Testis (tissue), 3 donors: ENCODE data around the gene TPCN1. TPM values are rescaled to one million over a fixed set of nuclear protein-coding genes. Genes with fewer than 3 reads are reported as not detected.
A peak's percentile ranks its signal among the peaks of the same experiment; 100 is the strongest.

Experiments used
- DNase-seq: peaks from one replicate; pipeline ENCODE4 v3.0.0-alpha.2; 2019
- H3K27ac ChIP-seq, 2 donors: fragments of 200-600 bp; sonication (generic); one replicate each; pipeline ENCODE4 v1.5.1; 2019
- H3K27me3 ChIP-seq: fragments of 200-600 bp; sonication (generic); one replicate; pipeline ENCODE4 v1.5.1; 2019
- H3K36me3 ChIP-seq: fragments of 200-600 bp; sonication (generic); one replicate; pipeline ENCODE4 v1.5.1; 2017; ENCODE audit warnings: low read depth; ENCODE audit errors: missing control alignments
- H3K4me1 ChIP-seq: fragments of 200-600 bp; sonication (generic); one replicate; pipeline ENCODE4 v1.5.1; 2019
- H3K4me3 ChIP-seq, 2 donors: fragments of 200-600 bp; sonication (generic); one replicate each; pipeline ENCODE4 v1.5.1; 2017 to 2019
- H3K9me3 ChIP-seq: fragments of 200-600 bp; sonication (generic); one replicate; pipeline ENCODE4 v1.5.1; 2017
- CTCF ChIP-seq, 3 experiments: fragments of 450-650 bp in 2 of 3; fragments of 200-600 bp in 1 of 3; sonication (generic) in 1 of 3; IDR thresholded peaks; one replicate each; pipeline ENCODE4 v1.5.1; 2016 to 2019; ENCODE audit warnings: antibody characterized with exemption in 3 of 3, mild to moderate bottlenecking in 2 of 3, moderate library complexity in 1 of 3
- POLR2A ChIP-seq: fragments of 450-650 bp; IDR thresholded peaks from one replicate; pipeline ENCODE4 v1.6.1; 2017; ENCODE audit warnings: antibody characterized with exemption, mild to moderate bottlenecking, moderate library complexity
- WGBS, 2 donors: methylation state at CpG; one replicate each; pipeline ENCODE4 v1.1.5; 2018; 5-methylcytosine and 5-hydroxymethylcytosine counted together
- intact Hi-C: fragments of 100-400 bp; cut with DNase I; formaldehyde crosslinking; loops from one replicate; pipeline ENCODE4 v1.15.1; 2023; ENCODE audit warnings: low total_unique reads
- polyA plus RNA-seq: library from polyadenylated mRNA; stranded (reverse); fragments of 350-450 nt; fragmentation: Illumina TruSeq; extraction: RNeasy Lipid Tissue Mini Kit (QIAGEN cat#74804); gene quantifications from one replicate; pipeline ENCODE4 v1.2.3, GENCODE V29; 2014; ENCODE audit warnings: low read depth, low replicate concordance; ENCODE audit not compliant: insufficient read depth
- total RNA-seq, 2 donors: library from RNA; depleted of rRNA; stranded (reverse); fragments of >200 nt; gene quantifications; one replicate each; pipeline ENCODE4 v1.2.3, GENCODE V29; 2016

TPCN1 gene
- total and polyA plus RNA-seq, 3 donors from 2014 or later, result 33.4 to 73.0 (median 48.7) TPM

GRCh38 chr12:113246478-113247122, 25.3 kb downstream of the TPCN1 start:
- no peaks in the 10 kb centered on the region for H3K27me3 ChIP-seq
- H3K9me3 ChIP-seq, result no peaks in the 10 kb centered on the region
- H3K4me1 ChIP-seq, result peaks cover 36% of the 10 kb centered on the region
- intact Hi-C loops, result no loop called here
- no peak for DNase-seq
- TF ChIP-seq POLR2A (no peak), CTCF (IDR thresholded peaks at IDR 0.05) (no peak)
- H3K36me3 ChIP-seq, result no peaks in the 10 kb centered on the region
- WGBS, 2 donors, result 40 to 69% methylated on average over 7 to 16 of the region's 18 CpGs
- peak overlapping the region; percentile 37 to 57 for H3K27ac ChIP-seq
- no peak overlapping the region for H3K4me3 ChIP-seq

DNA sequence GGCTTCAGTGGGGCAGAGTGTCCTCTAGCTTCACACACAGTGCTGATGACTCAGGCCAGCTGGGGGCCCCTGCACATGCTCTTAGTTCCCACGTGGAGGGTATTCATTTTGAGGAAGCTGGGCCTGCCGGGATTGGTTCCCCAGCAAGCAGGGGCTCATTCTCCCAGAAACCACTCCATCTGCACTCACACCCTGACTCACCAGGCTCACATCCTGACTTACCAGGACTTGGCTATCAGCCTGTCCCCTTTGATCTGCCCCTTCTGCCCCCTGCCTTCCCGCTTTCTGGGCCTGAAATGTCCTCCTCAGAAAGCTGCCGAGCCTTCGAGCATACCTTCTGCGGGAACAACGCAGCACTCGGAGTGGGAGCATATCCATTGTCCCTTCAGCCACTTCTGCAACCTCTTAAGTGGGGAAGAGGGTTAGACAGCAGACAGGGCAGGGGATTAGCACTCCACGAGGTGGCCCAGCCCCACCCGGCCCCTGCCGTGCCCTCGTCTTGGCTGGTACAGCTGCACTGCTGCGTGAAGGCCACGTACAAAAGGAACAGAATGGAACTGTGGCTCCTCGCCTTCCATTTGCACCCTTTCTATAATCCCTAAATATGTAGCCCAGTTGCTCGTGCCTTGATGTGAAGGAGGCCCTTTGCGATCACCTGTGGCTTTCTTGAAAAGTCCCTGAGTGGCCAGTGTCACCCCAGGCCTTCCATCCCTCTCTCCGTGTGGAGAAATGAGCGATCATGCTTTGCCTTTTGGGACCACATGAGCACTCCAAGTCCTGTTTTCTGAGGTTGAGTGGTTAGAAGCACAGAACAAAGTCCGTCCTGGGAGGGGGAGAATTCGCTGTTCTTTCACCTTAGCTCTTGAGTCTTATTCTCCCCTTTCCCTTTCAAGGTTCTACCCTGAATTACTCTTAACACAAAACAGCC, 26.1 kb downstream of the TPCN1 start:
- H3K4me1 ChIP-seq, result peaks cover 36% of the 10 kb centered on the region
- intact Hi-C loops, result no loop called here
- no peaks in the 10 kb centered on the region for H3K36me3 ChIP-seq
- H3K27me3 ChIP-seq, result no peaks in the 10 kb centered on the region
- 86 to 88% methylated on average over 15 to 21 of the region's 21 CpGs for WGBS, 2 donors
- DNase-seq, result no peak
- no peak overlapping the region for H3K4me3 ChIP-seq
- TF ChIP-seq POLR2A (no peak), CTCF (IDR thresholded peaks at IDR 0.05) (no peak)
- no peaks in the 10 kb centered on the region for H3K9me3 ChIP-seq
- H3K27ac ChIP-seq, result peak overlapping the region; percentile 37 to 57

- Histone ChIP-seq H3K4me1 (peaks cover 36% of the 10 kb centered on the region), H3K27me3 (no peaks in the 10 kb centered on the region), H3K4me3 (no peak overlapping the region), H3K9me3 (no peaks in the 10 kb centered on the region), H3K27ac (no peak overlapping the region), H3K36me3 (no peaks in the 10 kb centered on the region)
- no peak for DNase-seq
- 90 to 93% methylated on average over 22 of the region's 22 CpGs for WGBS, 2 donors
- no peak for TF ChIP-seq POLR2A
- intact Hi-C loops, result no loop called here
These were observed 27.0 kb downstream of the TPCN1 start for GRCh38 chr12:113248051-113248825.

DNA sequence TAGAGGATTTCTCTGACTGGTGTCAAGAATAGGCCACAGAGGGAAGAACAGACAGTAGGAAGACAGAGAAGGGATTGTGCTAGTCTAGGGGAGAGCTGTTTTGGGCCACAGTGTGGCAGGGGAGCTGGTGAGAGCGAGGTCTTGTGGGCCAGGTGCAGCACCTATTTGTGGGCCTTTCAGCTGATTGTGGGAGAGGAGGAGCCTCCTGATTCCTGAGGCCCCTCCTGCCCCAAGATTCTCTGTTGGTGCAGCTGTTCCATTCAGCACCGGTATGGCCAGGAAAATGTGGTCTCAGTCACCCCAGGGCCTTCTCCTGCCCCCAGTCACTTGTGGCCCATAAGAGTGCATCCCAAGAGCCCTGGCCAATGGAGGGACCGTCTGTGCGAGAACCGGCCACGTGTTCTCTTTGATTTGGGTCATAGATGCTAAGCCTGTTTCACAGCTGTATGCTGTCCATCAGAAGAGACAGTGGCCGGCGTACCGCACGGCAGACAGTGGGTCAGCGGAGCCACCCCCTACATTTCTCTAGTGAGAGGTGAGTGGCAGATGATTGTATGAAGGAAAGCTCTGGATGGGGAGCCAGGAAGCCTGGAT, 27.7 kb downstream of the TPCN1 start:
- intact Hi-C loops, result no loop called here
- Histone ChIP-seq H3K36me3 (no peaks in the 10 kb centered on the region), H3K27me3 (no peaks in the 10 kb centered on the region), H3K9me3 (no peaks in the 10 kb centered on the region), H3K4me1 (peaks cover 33% of the 10 kb centered on the region), H3K27ac (no peak overlapping the region), H3K4me3 (no peak overlapping the region)
- WGBS, 2 donors, result 92 to 93% methylated on average over 7 to 11 of the region's 11 CpGs
- DNase-seq, result no peak
- TF ChIP-seq POLR2A (no peak), CTCF (IDR thresholded peaks at IDR 0.05) (no peak)
